Hippocampal formation (tissue), 2 donors: ENCODE measurements around the gene CMKLR1.

Experiments used
- DNase-seq, 2 donors: peaks; one replicate each; lab custom pipeline; 2025; lab: John Stamatoyannopoulos, UW

Gene CMKLR1

DNA sequence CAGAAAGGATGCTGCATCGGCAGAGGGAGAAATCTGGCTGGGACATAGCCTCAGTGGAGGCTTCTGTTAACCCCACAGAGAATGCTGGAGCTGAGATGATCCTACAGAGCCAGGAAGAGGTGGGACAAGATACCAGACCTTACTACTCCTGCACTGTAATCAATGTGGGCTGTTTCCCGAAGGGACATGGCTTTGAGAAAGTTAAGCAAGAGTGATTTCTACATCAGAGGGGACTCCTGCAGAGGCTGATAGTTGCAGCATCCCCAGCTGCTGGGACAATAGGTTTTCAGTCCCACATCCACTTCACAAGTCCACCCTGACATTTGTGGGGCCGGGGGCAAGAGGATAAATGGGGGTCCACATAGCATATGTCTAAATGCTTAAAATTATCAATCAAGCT lies 22.5 kb upstream of the CMKLR1 start:
- no peak for DNase-seq

DNA sequence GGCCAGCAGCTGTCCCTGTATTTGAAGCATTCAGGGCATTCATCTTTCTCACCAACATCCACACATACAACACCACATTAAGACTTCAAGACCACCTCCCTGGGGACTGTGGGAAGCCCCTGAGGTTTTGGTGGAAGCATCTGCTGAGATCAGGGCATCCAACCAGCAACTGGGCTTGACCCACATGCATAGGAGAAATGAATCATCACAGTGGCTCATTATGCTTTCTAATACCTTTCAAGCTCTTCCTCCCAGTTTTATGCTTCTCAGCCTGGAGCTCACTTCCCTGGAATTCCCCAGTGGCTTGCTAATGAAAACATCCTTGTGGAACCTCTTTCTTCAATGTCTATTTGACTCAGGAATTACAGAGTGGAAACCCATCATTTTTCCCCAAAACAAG lies 21.4 kb upstream of the CMKLR1 start:
- no peak for DNase-seq

DNA sequence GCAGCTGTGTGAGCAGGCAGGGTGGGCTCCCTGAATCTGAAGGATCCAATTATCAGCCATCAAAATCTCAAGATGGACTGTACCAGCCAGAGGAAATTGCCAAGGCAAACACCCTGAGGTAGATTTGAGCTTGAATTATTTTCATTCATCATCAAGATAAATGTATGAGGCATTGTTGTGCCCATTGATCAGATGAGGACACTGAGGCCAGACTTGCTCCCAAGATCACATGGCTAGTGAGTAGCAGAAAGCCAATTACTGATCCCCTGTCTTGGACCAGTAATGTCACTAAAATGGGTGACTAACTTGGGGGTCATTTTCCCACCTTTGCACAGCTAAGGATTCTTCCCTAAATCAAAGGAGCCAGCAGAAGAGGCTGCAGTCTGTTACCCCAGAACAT lies 20.9 kb upstream of the CMKLR1 start:
- no peak for DNase-seq

DNA sequence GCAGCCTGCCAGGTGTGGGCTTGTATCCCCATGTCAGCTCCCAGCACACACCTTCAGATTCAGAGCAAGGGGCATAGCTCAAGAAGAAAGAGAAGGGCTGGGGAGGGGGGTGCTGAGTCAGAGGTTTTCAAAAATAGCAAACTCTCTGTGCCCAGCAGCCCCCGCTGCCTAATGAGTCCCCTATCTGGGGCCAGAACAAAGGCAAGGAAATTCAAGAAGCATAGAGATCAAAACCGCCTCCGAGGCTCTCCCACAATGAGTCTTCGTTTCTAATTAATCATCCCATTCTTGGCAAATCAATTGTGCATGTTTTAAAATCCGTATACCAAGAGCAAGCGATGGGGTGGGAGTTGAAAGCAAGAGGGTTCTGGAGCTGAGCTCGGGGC lies 19.5 kb upstream of the CMKLR1 start:
- no peak for DNase-seq

DNA sequence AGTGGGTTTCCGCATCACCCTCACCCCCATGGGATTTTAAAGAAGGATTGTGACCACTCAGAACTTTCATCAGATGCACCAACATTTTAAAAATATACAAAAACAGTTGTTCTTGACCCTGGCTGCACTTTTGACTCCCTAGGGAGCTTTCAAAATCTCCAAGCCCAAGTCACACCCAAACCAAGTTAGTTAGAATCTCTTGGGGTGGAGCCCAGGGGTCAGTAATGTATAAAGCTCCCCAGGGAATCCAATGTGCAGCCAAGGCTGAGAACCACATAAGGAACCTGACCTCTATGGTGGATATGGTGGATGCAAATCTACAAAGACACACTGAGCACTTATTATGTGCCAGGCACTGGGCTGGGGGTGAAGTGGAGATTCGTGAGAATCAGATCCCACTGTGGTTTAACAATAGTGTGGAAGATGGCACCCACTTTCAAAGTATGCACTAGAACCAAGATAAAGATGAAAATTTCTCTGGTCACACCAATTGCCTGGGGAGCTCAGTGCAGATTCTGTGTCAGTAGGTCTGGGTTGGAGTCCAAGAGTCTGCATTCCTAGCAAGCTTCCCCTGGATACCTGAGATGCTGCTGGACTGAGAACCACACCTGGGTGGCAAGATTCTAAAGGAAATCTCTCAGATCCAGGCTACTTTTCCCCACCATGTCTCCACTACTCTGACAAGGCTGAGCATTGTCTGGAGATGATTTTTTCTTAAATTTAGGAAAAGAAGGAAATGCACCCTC lies 18.9 kb upstream of the CMKLR1 start:
- DNase-seq, result no peak

DNA sequence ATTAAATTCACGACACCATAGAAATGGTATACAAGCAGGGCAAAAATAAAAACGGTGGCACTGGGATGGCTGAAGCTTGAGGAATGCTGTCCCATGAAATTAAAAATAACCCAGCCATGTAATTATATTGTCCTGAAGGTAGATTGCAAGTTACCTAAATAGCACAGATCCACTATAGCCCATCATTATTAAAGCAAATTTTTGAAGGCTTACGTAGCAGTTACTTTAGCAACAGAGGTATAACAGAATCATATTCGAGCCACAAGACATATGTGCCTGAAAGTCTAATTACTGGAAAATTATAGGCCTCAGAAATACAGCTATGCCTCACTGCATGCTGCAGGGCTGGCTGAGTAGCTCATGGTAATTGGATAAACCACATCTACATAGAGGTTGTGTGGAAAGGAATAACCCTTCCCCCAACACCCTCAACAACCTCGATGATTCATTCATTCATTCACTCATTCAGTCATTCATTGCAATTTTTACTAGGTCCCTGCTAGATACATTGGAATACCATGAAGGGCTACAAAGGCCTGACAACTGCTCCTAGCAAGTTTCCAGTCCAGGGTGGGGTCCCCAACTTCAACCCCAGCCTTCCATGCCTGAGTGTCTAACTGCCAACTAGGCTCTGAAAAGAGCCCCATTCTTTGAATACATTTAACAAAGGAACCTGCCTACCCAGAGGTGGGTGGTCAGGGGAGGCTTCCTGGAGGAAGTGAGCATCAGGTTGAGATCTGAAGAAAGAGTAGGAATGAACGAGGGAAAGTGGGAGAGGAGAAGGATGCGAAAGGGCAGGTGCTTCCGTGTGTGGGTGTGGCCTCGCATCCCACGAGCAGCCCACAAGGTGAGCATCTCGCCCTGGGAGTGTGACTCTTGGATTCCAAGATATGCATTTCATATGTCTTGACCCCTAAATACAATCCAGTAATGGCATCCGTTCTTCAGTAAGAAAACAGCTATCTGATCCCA lies 18.0 kb upstream of the CMKLR1 start:
- DNase-seq, result no peak

DNA sequence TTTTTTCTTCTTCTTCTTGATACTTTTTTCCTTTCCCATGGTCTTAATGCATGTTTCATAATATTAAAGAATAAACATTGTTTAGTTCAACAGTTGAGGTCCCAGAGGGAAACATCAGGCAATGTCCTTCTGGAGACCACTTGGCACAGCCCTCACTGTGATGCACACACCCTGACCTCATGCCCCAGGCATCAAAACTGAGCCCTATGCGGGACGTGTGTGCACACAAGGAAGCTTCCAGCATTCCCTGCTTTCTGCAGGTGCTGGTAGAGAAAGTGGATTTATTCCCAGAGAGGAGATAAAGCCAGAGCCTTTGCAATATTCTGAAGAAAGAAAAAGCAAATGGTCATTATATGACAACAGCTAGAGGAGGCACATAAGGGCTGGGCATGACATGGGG lies 16.0 kb upstream of the CMKLR1 start:
- DNase-seq, result no peak

DNA sequence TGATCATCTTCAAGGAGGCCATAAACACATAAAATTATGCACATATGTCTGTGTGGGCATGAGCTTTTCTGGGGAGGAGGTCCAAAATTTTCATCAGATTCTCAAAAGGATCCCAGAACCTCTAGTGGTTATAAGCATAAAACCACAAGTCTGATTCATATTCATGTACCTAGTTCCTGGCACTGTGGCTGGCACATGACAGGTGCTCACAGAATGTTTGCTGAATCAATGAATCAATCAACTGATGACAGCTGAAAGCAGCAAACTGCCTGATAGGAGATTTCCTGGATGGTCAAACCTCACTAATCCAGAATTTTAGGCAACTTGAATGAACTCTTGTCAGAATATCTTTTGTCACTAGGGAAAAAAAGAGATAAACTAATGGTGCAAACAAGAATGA lies 13.5 kb upstream of the CMKLR1 start:
- no peak for DNase-seq

DNA sequence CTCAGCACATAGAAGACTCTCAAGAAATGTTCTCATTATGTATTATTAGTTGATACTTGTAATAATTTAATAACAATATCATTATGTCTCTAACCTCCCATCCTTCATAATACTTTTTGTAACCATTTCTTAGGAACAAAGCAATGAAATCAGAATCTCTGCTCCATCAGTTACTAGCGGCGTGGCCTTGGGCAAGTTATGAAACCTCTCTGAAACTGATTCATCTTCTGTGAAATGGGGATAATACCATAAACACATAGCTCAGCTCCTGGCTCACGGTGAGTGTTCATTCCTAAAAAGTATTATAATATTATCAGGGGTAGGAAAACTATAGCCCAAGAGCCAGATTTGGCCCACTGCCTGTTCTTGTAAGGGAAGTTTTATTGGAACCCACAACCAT lies 11.4 kb upstream of the CMKLR1 start:
- DNase-seq, result no peak

DNA sequence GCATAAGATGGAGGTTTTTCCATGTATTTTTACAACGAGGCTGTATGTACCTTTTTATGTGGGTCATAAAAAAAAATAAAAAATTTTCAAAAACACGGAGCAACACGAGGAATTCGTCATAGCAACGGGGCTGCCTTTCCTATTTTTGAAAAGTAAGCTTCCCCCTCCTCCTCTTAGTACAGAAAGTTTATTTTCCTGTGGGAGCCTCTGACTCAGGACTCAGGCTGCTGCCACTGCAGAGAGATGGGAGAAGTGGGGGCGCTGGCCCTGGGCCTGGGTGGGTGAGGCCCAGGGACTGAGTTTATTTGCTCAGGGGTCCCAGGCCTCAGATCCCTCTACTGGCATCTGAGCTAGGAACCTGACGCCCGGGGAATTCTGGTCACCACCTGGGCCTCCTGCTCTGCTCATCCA lies 10.2 kb upstream of the CMKLR1 start:
- peak in 1 of 2 donors; percentile 43 for DNase-seq

DNA sequence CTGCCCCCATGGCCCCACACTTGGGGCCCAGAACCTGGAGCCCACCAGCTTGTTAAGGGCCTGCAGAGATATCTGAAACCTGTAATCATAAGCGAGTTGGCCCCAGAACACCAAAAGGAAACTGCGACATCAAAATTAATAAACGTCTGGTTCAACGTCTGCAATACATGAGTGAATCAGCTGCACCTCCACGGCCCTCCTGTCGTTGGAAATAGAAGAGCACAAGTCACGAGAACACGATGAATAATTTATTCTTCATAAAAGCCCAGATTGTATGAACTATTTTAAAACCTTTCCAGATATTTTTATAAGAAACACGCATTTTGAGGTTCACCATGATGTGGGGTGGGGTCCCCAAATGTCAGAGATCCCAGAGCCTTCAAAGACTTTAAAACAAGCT lies 9.7 kb upstream of the CMKLR1 start:
- DNase-seq, result no peak

DNA sequence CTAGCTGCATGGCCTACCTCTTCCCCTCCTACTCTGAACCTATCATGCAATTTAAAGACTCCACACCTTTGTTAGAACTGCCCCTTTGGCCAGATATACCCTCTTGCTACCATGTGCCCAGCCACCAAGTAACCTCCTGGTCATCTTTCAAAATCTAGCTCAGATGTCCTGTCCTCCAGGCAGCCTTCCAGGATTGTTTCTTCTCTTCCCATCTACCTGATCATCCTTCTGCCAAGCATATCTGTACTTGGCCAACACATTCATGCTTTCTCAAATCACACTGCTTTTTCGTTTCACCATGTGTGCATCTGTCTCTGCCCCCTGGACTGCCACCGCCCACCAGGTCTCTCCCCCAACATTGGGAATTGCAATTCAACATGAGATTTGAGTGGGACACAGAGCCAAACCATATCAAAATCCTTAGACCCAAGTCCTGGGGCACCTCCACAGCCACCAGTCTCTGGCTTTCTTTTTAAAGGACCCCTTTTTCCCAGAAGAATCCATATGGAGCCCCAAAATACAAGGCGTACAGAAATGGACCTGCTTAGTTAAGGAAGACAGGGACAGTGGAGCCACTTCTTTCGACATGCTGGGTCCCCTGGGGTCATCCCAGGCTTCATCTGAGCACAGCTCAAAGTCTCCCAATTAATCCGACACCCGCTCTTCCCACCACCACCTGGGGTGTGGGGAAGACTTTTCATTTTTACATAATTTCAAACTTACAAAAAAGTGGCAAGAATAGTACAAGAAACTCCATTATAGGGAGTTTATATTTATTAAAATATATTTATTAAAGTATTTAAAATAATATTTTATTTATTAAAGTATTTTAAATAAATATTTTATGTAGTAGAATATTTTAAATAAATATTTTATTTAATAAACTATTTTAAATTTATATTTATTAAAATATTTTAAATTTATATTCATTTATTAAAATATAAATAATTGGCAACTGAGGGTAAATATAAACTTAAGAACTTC lies 7.9 kb upstream of the CMKLR1 start:
- no peak for DNase-seq

DNA sequence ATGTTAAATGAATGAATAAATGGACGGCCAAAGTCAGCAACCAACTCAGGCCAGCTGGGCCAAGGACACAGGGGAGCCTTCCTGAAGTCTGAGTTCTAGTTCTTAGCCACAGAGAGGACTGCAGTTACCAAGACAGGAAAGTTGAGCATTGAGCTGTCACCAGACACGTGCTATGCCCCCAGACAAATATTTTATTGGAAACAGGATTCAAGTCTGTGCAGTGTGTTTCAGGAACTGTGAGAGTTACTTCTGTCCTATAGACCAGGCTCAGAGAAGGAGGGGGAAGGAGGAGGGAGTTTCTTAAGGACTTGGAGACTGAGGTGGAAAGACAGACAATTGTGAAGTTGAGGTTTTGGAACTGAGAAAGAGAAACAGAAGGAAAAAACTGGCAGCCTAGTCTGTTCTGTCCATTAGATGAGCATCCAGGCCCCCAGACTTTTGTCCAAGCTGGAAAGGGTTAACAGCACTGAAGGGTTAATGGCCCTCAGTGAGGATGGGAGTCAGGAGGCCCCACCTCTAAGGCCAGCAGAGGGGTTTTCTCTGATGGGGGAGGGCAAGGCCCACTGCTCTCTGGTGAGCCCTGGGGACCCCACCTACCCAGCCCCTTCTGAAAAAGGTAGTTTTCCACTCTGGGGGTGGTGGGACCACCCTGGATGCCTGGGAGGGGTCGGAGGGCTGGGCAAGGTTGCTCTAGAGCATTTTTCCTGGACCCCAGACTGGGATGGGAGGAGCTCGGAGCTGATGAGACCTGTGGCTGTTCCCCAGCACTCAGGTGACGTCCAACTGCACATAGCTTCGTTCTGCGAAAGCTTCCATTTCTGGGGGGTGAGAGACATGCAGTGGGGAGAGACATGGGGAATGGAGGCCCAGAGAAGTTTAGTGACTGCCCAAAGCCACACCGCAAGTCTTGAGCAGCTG lies 6.9 kb upstream of the CMKLR1 start:
- DNase-seq, result no peak

DNA sequence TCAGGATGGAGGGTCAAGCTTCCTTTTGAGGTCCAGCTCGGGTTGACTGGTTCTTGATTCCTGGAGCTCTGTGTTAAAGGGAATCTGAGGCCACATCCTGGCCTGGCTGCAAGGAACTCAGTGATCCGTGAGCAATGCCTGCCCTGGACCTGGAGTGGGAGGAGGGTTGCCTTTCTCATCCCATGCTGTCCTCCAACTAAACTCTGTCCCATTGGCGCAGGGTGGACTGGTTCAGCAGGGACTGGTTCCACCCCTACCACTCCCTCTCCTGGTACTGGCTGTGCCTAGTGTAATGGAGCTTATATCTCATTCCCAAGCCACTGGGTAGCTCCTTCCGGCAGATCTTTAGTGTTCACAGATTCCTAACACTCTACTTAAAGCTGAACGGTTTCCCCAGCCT lies 3.9 kb upstream of the CMKLR1 start:
- no peak for DNase-seq

DNA sequence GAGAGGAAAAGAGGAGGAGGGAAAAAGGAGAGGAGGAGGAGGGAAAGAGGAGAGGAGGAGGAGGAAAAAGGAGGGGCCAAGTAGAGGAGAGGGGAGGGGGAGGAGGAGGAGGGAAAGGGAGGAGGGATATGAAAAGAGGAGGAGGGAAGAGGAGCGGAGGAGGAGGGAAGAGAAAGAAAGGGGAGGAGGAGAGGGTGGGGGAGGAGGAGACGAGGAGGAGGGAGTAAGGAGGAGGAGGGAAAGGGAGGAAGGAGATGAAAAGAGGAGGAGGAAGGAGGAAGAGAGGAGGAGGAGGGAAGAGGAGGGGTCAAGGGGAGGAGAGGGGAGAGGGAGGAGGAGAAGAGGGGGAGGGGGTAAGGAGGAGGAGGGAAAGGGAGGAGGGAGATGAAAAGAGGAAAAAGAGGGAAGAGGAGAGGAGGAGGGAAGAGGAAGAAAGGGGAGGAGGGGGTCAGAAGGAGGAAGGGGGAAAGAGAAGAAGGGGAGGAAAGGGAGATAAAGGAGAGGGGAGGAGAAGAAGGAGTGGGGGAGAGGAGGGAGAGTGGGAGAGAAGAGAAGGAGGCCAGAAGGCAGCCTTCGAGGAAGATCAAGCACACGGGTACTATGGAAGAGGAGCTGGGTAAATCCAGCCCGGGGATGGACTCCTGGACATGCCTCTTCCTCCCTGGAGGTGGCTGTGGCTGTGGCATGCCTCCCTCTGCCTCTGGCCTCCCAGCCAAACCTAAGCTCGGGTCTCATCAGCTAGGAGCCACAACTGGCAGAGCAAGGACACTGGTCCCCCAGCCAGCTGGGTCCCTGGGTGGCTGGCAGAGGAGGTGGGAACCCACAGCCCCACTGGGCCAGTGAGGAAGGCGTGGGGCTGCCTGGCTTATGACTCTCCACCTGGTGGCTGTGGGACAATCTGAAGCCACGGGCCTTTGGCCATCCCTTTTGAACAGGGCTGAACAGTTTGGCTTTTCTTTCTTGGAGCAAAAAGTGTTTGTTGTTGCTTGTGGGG lies 3.0 kb upstream of the CMKLR1 start:
- DNase-seq, result no peak

DNA sequence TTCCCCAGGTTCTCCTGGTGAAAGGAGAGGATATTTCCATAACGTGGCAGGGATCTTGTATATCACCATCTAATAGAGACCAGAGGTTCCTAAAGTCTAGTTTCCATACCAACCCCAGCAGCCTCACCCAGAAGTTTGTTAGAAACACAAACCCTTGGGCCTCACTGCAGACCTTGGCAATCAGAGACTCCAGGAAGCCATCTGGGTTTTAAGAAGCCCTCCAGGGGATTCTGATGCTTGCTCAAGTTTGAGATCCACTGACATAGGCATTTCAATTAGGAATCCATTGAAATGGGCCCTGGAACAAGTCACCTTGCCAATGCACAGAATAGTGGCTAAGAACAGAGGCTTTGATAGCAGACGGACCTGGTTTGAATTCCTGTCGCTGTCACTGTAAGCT lies 2.2 kb upstream of the CMKLR1 start:
- DNase-seq, result no peak

DNA sequence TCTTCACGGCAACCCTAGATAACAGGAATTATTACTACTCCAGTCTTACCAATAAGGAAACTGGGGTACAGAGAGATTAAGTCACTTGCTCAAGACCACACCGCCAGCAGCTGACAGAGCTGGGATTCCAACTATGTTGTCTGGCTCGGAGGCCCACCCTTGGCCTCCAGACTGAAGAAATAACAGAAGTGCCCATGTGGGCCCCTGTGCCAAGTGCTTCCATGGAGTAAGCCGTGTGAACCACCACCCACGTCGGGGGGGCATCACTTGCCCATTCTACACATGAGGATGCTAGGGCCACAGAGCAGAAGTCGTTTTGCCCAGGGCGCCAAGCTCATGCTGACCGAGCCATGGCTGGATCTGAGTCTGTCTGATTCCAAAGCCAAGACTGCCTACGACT lies 926 bp upstream of the CMKLR1 start:
- DNase-seq, result no peak

DNA sequence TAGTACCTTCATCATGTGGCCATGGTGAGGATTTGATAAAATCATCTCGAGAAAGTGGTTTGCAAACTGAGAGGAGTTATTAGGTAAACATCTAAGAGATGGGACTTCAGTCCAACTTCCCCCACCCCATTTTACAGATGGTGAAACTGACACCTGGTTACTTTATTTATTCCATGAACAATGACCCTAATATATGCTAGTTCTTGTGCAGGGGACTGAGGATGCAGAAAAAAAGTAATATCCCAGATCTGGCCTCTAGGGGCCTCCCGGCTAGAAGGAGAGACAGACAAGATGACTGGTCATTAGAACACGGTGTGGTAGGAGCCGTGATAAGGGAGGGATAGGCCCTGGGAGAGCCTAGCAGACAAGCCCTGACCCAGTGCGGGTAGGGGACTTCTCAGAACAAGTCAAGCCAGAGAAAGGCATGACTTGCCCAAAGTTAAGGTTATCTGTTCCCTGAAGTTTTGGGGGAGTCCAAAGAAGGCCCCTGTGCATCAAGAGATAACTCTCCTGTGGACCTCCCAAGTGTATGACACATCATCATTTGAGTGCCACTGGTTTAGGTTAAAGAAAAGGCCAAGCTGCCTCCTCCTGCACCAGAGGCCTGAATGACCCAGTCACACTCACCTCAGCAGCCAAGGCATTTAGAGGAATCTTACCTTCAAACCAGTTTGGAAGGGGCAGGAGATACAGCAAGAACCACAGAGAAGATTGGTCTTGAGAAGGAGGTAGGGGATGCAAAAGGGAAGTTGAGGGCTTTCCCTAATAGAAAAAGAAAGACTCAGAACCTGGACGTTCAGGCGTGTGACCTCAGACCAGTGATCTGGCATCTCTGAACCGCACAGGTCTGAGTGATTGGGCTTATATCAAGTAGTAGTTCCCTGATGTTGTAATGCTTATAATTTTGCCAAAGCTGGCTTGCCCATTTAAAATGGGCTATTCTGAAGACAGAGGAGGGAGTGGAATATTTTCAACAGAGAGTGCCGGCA lies 1.6 kb downstream of the CMKLR1 start:
- no peak for DNase-seq
